Type B pancreatic cell (in vitro differentiated cells): Measurements from ENCODE around the gene HSF2BP. TPM values are rescaled to one million over a fixed set of nuclear protein-coding genes. Genes with fewer than 3 reads are reported as not detected.

Experiments used
- DNase-seq: peaks from one replicate; pipeline ENCODE4 v3.0.0; 2021; ENCODE audit warnings: mixed read lengths; ENCODE audit not compliant: unreplicated experiment; ENCODE audit errors: extremely low spot score
- H3K27ac Mint-ChIP-seq: 2 replicates; pipeline ENCODE4 v1.8.0; 2021; ENCODE audit warnings: mild to moderate bottlenecking, mixed read lengths
- H3K27me3 Mint-ChIP-seq: 2 replicates; pipeline ENCODE4 v1.8.0; 2021; ENCODE audit warnings: mixed read lengths
- H3K36me3 Mint-ChIP-seq: 2 replicates; pipeline ENCODE4 v1.8.0; 2021; ENCODE audit warnings: mixed read lengths
- H3K4me1 Mint-ChIP-seq: one replicate; pipeline ENCODE4 v1.8.0; 2021; ENCODE audit warnings: mixed read lengths; ENCODE audit not compliant: unreplicated experiment
- H3K4me3 Mint-ChIP-seq: 2 replicates; pipeline ENCODE4 v1.8.0; 2021; ENCODE audit warnings: mild to moderate bottlenecking, mixed read lengths
- H3K9me3 Mint-ChIP-seq: 2 replicates; pipeline ENCODE4 v1.8.0; 2021; ENCODE audit warnings: mixed read lengths
- total RNA-seq: library from RNA; stranded (reverse); gene quantifications from 2 replicates; pipeline ENCODE4 v1.2.1, GENCODE V29; 2021; ENCODE audit warnings: low replicate concordance
- TF ChIP-seq, protein P1 (sequence below): fragments of 200-600 bp; sonication (generic); conservative IDR thresholded peaks from 2 replicates; pipeline ENCODE4 v1.5.0; 2021; ENCODE audit warnings: antibody characterized with exemption, mild to moderate bottlenecking

HSF2BP gene
- total RNA-seq, 1 donor from 2014 or later: 1.3 TPM

DNA sequence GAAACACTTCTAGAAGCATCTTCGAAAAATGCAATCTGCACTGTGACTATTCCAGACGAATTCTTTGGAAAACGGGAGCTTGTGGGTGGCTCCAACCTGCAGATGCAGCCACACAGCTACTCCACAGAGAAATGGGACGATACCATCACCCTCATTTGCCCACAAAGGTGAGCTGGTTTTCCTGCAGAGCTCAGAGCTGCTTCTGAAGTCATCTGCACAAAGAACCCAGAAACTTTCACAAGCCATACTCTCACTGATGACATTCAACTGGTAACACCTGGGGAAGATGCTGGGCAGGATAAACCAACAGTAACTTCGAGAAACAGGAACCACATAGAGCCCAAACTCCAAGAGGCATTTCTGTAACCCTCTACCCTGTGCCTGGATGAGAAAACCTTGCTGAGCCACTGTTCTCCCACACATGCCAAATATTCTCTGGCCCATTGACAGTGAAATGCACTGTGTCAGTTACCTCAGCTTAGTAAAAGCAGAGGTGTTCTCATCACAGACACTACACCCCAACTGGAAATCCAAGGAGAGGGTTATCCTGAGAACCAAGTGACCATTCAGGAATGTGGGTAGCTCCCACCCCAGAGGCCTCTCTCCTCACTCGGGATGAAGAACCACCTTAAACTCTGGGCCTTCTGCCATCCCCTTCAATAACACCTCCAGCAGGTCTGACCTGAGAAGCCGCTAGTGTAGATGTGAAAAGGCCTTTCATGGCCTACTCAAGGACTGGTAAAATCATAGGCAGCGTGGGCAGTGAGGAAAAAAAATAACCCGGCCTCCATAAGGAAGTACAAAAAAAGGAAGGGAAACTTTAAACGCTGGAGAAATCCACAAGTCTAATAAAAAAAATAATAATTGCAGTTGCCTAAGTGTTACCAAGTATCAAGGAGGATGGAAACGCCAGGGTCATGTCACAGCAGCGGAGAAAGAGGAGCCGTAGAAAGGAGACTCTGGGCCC lies 56.7 kb downstream of the HSF2BP start:
- Mint-ChIP-seq H3K9me3 (no peaks in the 10 kb centered on the region), H3K27ac (no peak overlapping the region), H3K36me3 (no peaks in the 10 kb centered on the region), H3K27me3 (no peaks in the 10 kb centered on the region), H3K4me1 (peaks cover 4% of the 10 kb centered on the region), H3K4me3 (no peak overlapping the region)
- DNase-seq: no peak
- TF ChIP-seq, protein P1, sequence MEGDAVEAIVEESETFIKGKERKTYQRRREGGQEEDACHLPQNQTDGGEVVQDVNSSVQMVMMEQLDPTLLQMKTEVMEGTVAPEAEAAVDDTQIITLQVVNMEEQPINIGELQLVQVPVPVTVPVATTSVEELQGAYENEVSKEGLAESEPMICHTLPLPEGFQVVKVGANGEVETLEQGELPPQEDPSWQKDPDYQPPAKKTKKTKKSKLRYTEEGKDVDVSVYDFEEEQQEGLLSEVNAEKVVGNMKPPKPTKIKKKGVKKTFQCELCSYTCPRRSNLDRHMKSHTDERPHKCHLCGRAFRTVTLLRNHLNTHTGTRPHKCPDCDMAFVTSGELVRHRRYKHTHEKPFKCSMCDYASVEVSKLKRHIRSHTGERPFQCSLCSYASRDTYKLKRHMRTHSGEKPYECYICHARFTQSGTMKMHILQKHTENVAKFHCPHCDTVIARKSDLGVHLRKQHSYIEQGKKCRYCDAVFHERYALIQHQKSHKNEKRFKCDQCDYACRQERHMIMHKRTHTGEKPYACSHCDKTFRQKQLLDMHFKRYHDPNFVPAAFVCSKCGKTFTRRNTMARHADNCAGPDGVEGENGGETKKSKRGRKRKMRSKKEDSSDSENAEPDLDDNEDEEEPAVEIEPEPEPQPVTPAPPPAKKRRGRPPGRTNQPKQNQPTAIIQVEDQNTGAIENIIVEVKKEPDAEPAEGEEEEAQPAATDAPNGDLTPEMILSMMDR: no peak

DNA sequence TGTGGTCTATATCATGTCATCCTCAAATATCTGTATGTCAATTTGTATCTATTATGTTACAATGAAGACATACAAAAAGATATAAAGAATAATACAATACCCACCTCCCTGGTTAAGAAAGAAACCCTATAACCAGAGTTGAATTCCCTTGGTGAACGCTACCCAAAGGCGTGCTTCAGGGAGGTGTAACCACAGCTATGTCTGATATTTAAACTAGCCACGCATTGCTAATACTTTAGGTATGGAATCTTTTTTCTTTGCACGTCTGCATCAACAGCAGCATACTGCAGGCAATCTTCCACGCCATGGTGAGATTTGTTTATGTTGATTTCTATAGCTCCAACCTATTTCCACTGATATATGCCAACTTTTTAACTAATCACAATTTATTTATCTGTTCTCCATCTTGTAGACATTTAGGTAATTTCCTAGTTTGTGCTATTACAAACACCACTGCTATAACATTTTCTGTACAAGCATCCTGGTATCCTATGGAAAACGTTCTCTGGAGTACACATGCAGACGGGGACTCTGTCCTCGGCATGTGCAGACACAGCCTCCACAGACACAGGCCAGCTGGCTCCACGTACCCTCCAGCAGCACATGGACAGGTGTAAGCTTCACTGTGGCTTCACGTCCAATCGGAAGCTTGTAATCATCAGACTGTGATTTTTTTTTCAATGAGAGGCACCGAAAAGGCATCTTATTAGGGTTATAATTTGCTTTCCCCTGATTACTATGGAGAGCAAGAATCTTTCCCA lies 58.5 kb downstream of the HSF2BP start:
- H3K36me3 Mint-ChIP-seq: no peaks in the 10 kb centered on the region
- no peak overlapping the region for H3K4me3 Mint-ChIP-seq
- no peak for DNase-seq
- peaks cover 7% of the 10 kb centered on the region for H3K4me1 Mint-ChIP-seq
- peak overlapping the region; percentile 44 for H3K27ac Mint-ChIP-seq
- TF ChIP-seq, protein P1: no peak
- H3K9me3 Mint-ChIP-seq: no peaks in the 10 kb centered on the region
- no peaks in the 10 kb centered on the region for H3K27me3 Mint-ChIP-seq

DNA sequence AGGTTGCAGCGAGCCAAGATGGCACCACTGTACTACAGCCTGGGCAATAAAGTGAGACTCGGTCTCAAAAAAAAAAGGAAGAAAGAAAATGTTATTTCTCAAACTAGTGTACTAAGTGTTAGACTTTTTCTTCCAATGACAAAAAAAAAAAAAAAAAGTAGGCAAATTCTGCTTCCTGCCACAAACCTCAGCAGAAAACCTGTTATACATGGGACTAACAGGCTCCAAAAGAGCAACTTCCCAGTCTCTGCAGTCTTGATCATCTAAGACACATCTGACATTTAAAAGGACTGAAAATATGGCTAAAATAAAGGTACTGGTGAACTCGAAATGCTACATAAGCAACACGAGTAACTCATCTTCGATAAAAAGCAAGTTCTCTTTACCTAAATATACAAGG lies 59.6 kb downstream of the HSF2BP start:
- H3K9me3 Mint-ChIP-seq: peaks cover 4% of the 10 kb centered on the region
- no peak overlapping the region for H3K27ac Mint-ChIP-seq
- no peaks in the 10 kb centered on the region for H3K36me3 Mint-ChIP-seq
- no peak for DNase-seq
- peaks cover 7% of the 10 kb centered on the region for H3K4me1 Mint-ChIP-seq
- H3K27me3 Mint-ChIP-seq: no peaks in the 10 kb centered on the region
- TF ChIP-seq, protein P1: no peak
- H3K4me3 Mint-ChIP-seq: no peak overlapping the region

DNA sequence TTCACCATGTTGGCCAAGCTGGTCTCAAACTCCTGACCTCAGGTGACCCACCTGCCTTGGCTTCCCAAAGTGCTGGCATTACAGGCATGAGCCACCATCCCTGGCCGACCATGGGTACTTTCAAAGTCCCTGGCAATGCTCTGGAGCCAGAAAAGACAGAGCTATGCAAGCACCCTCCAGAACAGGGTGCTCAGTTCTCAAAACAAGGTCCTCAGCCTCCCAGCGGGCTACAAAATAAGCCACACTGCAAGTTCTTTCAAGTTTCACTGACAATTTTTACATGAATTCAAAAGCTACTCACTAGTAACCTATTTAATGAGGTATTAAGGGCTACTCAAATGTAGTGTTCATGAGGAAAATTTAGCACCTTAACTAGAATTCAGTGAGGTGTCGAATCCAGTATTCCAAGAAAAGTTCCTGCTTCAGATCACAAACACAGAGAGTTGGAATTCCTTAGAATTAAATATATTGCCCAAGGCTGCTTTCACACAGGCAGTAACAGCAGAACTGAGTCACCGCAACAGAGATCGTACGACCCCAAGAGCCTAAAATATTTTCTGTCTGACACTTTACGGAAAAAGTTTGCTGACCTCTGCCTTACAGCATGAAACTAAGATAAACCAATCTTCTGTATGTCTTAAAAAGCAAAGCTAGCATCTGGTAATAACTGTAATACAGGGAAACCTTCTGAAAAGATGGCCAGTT lies 60.7 kb downstream of the HSF2BP start:
- Mint-ChIP-seq H3K27me3 (no peaks in the 10 kb centered on the region), H3K9me3 (peaks cover 4% of the 10 kb centered on the region), H3K4me3 (no peak overlapping the region), H3K36me3 (peaks cover 4% of the 10 kb centered on the region), H3K4me1 (peaks cover 15% of the 10 kb centered on the region), H3K27ac (no peak overlapping the region)
- TF ChIP-seq, protein P1: no peak
- no peak for DNase-seq

DNA sequence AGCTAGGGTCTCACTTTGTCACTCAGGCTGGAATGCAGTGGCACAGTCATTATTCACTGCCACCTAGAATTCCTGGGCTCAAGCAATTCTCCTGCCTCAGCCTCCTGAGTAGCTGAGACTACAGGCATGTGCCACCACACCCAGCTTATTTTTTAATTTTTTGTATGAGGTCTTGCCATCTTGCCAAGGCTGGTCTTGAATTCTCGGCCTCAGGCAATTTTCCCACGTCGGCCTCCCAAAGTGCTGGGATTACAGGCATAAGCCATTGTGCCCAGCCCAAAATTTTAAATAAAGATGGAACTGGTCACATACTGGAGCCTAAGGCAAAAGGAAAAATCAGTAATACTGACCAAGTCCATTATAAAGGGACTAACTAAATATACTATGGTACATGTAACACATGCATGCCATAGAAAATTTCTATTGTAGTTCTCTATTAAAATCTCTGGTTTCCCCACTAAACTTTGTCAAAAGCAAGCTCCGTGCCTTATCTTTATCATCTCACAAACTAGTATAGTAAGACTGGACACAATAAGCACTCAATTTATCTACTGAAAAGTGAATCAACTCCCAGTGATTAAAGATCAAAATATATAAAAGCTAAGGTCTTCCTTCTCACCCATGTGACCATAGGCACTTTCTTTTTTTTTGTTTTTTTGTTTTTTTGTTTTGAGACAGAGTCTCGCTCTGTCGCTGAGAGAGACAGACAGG lies 61.6 kb downstream of the HSF2BP start:
- Mint-ChIP-seq H3K9me3 (peaks cover 4% of the 10 kb centered on the region), H3K36me3 (peaks cover 4% of the 10 kb centered on the region), H3K4me3 (no peak overlapping the region), H3K27me3 (no peaks in the 10 kb centered on the region), H3K27ac (no peak overlapping the region), H3K4me1 (peaks cover 23% of the 10 kb centered on the region)
- TF ChIP-seq, protein P1: no peak
- DNase-seq: no peak
